HG02759 (cell line): ENCODE measurements around the gene C6orf132.
"Not testable (repeated sequence)": the region's sequence is repeated elsewhere in the genome, so short reads cannot be mapped to it uniquely, and the experiment has no call there.

ENCODE experiments used
- ATAC-seq: cut with Tn5 transposase; IDR thresholded peaks from one replicate; pipeline ENCODE4 v1.9.1; 2021; ENCODE audit warnings: mild to moderate bottlenecking, moderate library complexity; ENCODE audit not compliant: unreplicated experiment

The C6orf132 gene

GRCh38 chr6:42163981-42164380 is 21.6 kb upstream of the C6orf132 start:
- no peak for ATAC-seq

DNA sequence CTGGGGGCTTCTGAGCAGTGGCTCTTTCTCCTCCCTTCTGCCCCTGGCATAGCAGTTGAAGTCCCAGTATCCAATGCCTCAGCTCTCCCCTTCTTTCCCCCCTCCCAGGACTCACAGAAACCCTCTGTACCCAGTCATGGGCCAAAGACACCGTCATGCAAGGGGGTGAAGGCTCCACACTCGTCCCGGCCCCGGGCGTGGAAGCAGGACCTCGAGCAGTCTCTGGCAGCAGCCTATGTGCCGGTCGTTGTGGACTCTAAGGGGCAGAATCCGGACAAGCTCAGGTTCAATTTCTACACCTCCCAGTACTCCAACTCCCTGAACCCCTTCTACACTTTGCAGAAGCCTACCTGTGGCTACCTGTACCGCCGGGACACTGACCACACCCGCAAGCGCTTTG is 20.4 kb upstream of the C6orf132 start:
- no peak for ATAC-seq

- no peak for ATAC-seq
These were observed 20.0 kb upstream of the C6orf132 start for GRCh38 chr6:42162384-42162783.

DNA sequence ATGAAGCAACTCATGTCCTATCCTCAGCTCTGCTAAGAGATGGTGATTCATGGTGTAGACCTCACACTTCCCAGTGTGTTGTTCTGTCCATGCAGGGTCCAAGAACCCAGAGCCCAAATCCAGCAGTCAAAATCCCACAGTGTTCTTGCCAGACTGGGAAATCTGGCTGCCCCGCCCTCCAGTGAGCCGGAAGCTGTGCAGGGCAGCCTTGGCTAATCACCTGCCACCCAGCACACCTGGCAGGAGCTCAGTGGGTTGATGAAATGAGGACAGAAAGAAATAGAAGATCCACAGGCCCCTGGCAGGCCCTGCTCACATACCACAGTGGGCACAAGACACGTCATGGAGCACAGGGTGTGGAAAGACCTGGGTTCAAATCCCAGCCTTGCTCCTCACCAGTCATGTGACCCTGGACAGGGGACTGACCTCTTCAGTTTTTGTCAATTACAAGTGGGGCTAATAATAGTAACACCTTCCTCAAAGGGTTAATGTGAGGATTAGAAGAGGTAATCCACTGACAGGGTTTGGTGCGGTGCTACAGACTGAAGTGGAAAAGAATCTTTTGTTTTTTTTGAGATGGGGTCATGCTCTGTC is 17.1 kb upstream of the C6orf132 start:
- ATAC-seq, result no peak

DNA sequence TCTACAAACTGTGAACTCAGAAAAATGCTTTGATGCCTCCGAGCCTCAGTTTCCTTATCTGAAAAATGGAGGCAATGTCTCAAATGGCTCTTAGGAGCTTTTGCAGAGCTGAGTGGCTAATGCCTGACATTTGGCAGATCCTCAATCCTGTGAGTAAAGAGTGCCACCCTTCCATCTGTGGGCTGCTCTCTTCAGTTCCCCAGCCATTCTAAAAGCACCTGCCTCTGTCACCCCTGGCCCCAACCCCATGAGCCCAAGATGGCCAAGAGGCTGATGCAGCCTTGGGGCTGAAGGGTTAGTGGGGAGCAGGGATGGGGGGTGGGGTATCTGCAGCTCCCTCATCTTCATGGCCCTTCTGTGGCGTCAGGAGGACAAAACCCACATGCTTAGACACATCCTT is 16.2 kb upstream of the C6orf132 start:
- no peak for ATAC-seq

DNA sequence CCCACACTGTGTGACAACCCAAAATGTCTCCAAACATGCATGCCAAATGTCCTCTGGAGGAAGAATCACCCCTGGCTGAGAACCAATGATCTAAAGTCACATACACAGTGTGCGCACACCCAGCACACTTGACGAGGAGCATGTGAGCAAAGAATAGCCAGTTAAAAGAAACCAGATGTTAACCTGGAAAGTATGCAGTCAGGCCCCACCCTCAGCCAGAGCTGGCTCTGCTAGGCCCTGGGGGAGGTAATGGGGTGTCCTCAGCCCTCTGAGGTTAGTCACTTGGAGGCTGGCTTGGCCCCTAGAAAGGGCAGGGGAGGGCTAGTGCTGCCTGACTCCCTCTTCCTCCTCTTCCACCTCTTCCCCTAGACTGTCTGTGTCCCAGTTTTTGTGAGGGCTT is 15.6 kb upstream of the C6orf132 start:
- ATAC-seq, result no peak

DNA sequence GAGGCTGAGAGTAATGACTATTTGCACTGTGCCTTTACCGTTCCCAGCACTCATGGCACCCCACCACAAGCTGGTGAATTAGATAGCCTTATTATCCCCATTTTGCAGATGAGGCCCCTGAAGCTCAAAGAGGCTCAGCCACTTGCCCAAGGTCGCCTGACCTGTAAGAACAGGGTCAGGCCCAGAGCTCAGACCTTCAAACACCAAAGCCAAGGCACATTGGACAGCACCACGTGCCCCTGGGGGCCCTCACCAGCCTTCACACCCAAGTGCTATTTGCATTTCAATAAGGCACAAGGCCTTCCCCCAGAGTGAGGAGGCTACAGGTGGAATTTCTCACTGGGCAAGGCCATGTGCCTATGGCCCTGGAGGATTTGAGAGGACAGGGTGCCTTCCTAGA is 14.2 kb upstream of the C6orf132 start:
- no peak for ATAC-seq

DNA sequence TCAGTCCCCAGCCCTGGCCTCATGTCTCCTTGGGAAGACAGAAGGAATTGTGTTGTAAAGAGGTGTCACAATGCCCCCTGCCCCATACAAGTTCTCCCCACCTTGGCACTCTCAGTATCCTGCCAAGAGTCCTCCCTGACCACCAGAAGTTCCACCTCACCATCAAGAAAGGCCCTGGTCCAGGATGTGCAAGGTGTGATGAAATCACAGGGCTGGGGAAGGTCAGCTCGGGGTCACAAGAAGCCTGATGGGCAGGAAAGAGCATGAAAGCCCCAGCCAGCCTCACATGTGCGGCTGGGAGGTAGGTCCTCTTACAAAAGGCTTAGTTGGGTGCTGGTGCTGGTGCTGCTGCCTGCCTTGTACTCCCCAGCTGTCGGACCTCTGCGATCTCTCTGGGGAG is 12.9 kb upstream of the C6orf132 start:
- no peak for ATAC-seq

- no peak for ATAC-seq
These were observed 12.2 kb upstream of the C6orf132 start for GRCh38 chr6:42154461-42155209.

GRCh38 chr6:42153921-42154320 is 11.5 kb upstream of the C6orf132 start:
- no peak for ATAC-seq

DNA sequence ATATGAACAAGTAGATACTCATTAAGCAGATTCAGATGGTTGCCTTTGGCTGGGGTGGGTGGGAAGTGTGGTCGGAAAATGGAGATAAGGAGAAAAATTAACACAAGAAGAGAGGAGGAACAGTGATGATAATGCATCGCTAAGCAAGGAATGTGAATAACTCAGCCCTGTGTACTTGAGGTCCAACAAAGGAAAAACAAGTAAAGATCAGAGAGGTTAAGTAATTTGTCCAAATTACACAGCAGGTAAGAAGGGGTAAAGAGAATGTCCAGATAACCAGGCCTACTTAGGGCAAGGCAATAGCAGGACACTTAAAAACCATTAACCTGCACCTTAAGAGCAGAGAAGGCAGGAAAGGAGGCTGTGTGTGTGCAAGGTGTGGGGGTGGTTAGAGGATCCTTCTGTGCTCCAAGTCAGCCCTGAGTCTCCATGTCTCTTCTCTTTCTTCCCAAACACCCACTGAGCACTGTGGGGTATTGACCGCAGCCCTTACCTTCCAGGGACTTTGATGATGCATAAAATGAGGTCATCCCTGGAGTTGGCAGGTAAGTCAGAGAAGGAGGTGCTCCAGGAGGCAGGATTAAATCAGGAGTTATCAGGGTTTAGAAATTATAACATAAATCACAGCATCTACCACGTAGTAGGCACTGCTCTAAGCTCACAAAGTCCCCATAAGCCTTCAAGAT is 10.3 kb upstream of the C6orf132 start:
- ATAC-seq, result not testable (repeated sequence)

DNA sequence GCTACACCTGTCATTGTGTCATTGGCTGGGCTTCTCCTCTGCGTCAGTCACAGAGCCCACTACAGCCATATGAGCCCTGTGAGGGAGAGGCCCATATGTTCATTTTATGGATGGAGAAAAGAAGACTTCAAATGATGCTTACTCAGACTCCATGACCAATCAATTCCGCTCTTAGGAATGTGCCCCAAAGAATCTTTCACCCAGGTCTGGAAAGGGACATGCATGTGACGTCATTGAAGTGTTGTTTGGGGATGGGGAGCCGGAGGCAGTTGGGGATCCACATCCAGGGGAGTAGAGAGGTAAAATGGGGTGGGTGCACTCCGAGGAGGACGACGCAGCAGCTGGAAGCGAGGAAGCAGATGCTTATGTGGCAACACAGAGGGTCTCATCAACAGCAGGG is 9.6 kb upstream of the C6orf132 start:
- ATAC-seq, result no peak

- ATAC-seq, result no peak
These were observed 7.8 kb upstream of the C6orf132 start for GRCh38 chr6:42150254-42150653.

DNA sequence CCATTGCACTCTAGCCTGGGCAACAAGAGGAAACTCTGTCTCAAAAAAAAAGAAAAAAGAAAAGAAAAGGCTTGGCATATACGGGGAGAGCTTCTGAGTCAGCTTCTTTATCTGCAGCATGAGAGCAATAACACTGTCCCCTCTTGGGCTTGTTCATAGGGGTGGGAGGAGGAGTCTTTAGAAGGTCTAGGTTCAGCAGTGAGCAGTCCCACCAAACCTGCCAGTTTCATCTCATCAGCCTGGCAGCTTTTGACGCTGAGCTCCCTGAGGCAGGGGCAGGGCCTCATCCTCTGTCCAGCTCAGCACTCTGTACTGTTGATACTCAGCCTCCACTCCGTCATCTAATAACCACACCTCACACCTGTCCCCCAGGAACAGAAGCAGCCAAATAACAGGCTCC is 5.6 kb upstream of the C6orf132 start:
- ATAC-seq, result no peak

DNA sequence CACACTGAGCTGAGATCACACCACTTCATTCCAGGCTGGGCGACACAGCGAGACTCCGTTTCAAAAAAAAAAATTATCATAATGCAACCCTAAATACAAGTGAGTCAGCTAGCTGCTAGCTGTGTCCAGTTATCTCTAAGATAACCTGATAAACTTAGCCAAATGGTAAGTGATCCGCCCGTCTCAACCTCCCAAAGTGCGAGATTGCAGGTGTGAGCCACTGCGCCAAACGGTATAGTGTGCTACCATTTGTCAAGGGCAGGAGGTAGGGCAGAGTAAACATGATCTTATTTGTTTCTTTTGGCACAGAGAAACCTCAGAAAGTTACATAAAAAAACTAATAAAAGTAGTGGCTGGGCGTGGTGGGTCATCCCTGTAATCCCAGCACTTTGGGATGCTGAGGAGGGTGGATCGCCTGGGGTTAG is 4.7 kb upstream of the C6orf132 start:
- ATAC-seq, result no peak

DNA sequence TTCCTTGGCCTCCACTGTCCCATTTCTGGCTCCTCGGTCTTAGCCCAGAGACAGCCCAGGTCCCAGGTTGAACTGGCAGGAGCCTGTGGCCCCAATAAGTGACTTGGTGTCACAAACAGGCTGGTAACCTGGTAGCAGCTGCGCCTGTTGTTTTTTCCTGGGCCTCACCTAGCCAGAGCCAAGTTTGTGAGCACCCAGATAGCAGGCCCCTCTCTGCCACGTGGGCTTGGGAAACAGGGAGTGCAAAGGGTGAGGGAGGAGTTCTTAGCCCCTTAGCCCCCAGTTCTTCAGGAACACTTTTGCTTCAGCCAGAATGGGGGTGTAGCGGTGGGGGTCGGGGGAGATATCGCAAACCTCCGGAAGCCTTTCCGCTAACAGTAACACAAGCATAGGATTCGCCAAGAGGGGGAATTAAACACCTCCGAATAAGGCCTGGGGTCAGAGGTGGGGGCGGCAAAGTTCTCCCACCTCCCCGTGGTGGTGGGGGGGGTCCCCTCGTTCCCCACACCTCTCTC is 760 bp downstream of the C6orf132 start:
- ATAC-seq, result no peak

DNA sequence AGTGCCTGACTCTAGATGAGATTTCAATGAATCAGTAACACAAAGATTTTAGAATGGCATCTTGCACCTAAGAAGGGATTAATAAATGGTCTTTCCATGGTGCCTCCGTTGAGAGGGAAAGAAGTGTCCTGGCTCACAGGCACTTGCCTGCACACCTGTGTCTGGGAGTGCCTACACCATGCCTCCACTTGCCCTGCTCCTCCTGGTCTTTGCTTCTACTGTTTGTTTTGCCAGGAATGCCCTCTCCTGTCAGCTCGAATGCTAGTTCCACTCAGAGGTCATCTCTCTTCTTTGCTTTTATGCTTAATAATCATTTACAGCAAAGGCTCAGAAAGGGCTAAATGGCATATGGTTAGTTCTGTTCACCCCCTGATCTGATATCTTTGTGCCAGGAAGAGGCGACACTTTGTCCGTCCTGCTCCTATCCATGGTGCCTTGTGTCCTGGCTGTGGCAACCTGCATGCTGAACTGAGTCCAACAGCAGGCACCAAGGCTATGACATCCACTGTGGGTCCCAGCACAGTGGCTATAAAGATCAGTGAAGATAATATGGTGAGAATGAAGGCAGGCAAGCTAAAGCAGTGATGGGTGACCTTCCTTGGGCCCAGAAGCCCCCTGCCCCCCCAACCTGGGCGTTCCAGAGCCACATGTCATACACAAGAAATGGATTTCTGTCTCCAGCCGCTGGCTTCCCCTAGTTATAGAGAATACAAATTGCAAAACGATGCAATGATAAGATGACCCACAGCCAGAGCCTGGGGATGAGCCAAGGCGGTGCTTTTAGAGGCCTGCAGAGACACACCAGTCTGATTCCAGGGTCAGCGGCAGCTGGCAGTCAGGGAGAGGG is 1.4 kb downstream of the C6orf132 start:
- ATAC-seq, result no peak

GRCh38 chr6:42140032-42140431 is 2.4 kb downstream of the C6orf132 start:
- ATAC-seq, result no peak

DNA sequence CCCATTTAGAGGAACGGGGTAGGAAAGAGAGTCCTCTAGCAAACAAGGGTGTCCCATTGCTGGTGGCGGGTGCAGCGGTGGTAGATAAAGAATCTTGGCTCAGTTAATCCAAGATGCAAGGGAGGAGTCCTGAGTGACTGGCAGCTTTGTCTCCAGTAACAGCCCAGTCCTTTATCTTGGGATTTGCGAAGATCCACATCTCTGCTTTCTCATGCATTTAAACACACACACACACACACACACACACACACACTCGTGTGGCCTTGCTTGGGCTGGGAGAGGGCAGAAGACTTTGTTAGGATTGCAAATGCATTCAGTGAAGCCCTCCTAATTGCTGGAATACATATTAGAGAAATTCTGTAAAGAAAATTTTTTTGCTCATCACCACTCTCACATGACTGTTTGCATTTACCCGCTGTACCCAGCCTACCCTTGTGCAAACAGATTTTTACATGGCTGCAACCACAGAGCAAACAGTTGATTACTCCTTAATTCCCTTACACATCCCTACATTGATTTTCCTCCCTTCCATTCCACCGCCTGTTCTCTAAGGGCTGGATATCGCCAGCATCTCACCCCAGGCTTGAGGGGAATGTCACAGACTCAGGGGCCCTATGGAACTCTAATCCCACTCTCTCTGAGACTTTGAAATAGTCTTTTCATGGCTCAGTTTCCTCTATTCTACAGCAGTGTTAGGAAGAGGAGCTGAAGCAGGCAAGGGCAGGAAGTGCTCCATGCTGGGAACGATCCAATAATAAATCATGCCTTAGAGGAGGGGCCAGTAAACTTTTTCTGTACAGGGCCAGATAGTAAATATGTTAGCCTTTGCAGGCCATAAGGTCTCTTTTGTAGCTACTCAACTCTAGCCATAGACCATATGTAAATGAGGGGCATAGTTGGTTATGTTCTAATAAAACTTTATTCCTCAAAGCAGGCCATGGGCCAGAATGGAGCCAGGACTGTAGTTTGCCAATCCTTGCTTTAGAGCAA is 3.5 kb downstream of the C6orf132 start:
- ATAC-seq, result no peak

DNA sequence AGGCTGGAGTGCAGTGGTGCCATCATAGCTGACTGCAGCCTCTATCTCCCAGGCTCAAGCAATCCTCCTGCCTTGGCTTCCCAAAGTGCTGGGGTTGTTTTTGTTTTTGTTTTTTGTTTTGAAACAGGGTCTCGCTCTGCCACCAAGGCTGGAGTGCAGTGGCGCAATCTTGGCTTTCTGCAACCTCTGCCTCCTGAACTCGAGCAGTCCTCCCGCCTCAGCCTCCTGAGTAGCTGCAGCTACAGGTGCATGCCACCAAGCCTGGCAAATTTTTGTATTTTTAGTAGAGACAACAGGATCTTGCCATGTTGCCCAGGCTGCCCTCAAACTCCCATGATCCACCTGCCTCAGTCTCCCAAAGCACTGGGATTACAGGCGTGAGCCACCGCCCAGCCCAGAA is 4.2 kb downstream of the C6orf132 start:
- ATAC-seq, result no peak
